ENCODE data around the gene THAP7.

THAP7 gene

GRCh38 chr22:21000987-21001600 is 824 bp downstream of the THAP7 start:
- Histone ChIP-seq H3K27ac (ENCODE audit: poor library complexity, severe bottlenecking) (peak overlapping the region; percentile 88), H3K27me3 (ENCODE audit: insufficient read depth, poor library complexity, severe bottlenecking) (no peaks in the 10 kb centered on the region), H3K4me1 (ENCODE audit: insufficient read depth, poor library complexity, severe bottlenecking) (no peaks in the 10 kb centered on the region), H3K4me3 (ENCODE audit: severe bottlenecking) (peak overlapping the region; percentile 87), H3K36me3 (ENCODE audit: low read depth) (peaks cover 23% of the 10 kb centered on the region), H3K9me3 (ENCODE audit: severe bottlenecking) (peaks cover 2% of the 10 kb centered on the region)
- no peak for DNase-seq (ENCODE audit: low spot score)
- TF ChIP-seq, protein P1, sequence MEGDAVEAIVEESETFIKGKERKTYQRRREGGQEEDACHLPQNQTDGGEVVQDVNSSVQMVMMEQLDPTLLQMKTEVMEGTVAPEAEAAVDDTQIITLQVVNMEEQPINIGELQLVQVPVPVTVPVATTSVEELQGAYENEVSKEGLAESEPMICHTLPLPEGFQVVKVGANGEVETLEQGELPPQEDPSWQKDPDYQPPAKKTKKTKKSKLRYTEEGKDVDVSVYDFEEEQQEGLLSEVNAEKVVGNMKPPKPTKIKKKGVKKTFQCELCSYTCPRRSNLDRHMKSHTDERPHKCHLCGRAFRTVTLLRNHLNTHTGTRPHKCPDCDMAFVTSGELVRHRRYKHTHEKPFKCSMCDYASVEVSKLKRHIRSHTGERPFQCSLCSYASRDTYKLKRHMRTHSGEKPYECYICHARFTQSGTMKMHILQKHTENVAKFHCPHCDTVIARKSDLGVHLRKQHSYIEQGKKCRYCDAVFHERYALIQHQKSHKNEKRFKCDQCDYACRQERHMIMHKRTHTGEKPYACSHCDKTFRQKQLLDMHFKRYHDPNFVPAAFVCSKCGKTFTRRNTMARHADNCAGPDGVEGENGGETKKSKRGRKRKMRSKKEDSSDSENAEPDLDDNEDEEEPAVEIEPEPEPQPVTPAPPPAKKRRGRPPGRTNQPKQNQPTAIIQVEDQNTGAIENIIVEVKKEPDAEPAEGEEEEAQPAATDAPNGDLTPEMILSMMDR (IDR thresholded peaks at IDR 0.05; ENCODE audit: poor library complexity, severe bottlenecking), result no peak
- no peak; the same call in 2 of the 3 replicates for ATAC-seq (ENCODE audit: low read depth)

GRCh38 chr22:21000207-21000986 is 1.5 kb downstream of the THAP7 start:
- H3K36me3 ChIP-seq (ENCODE audit: low read depth), result peaks cover 23% of the 10 kb centered on the region
- peak overlapping the region; percentile 87 for H3K4me3 ChIP-seq (ENCODE audit: severe bottlenecking)
- DNase-seq (ENCODE audit: low spot score) (no peak), ATAC-seq (ENCODE audit: low read depth) (no peak)
- H3K27ac ChIP-seq (ENCODE audit: poor library complexity, severe bottlenecking), result peak overlapping the region; percentile 88
- H3K27me3 ChIP-seq (ENCODE audit: insufficient read depth, poor library complexity, severe bottlenecking), result no peaks in the 10 kb centered on the region
- H3K4me1 ChIP-seq (ENCODE audit: insufficient read depth, poor library complexity, severe bottlenecking), result no peaks in the 10 kb centered on the region
- TF ChIP-seq, protein P1 (IDR thresholded peaks at IDR 0.05; ENCODE audit: poor library complexity, severe bottlenecking), result no peak
- peaks cover 2% of the 10 kb centered on the region for H3K9me3 ChIP-seq (ENCODE audit: severe bottlenecking)

DNA sequence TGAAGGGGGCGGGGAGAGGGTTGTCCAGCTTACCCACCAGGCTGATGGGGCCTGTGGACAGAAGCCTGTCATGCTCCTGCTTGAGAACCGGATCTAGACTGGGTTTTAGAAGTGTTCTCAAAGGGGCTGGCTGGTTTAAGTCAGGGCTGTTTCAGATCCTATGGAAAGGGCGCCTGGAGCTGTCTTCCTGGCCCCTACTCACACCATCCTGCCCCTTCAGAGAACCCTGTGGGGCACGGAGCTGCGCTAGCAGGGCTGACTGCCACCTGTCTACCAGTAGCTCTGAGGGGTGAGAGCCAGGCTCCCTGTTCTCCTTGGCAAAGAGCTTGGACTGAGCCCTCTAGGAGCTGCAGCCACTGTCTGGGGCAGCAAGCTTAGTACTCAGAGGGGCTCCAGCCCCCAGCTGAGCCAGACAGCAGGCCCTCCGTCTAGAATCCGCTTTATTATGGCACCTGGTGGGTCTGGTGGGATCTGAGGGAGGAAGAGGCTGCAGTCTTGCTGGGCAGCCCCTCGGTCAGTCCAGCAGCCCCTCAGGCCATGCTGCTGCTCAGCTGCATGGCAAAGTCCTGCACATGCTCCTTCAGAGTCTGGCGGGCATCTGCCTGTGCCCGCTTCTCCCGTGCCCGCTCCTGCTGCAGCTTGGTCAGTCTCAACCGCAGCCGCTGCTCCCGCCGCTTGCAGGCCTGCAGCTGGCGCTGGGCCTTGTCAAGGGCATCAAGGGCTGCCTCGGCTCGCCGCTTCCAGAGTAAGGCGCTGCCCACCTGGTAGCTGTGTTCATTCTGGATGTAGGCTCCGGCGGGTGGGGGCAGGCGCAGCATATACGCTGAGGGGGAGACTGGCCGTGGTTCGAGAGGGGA is 2.3 kb downstream of the THAP7 start:
- TF ChIP-seq, protein P1 (IDR thresholded peaks at IDR 0.05; ENCODE audit: poor library complexity, severe bottlenecking), result no peak
- Histone ChIP-seq H3K4me3 (ENCODE audit: severe bottlenecking) (no peak overlapping the region), H3K36me3 (ENCODE audit: low read depth) (peaks cover 23% of the 10 kb centered on the region), H3K27me3 (ENCODE audit: insufficient read depth, poor library complexity, severe bottlenecking) (no peaks in the 10 kb centered on the region), H3K9me3 (ENCODE audit: severe bottlenecking) (peaks cover 2% of the 10 kb centered on the region), H3K4me1 (ENCODE audit: insufficient read depth, poor library complexity, severe bottlenecking) (no peaks in the 10 kb centered on the region), H3K27ac (ENCODE audit: poor library complexity, severe bottlenecking) (no peak overlapping the region)
- DNase-seq (ENCODE audit: low spot score), result no peak
- ATAC-seq (ENCODE audit: low read depth), result no peak

- H3K27me3 ChIP-seq (ENCODE audit: insufficient read depth, poor library complexity, severe bottlenecking), result no peaks in the 10 kb centered on the region
- ATAC-seq (ENCODE audit: low read depth) (no peak), DNase-seq (ENCODE audit: low spot score) (no peak)
- no peaks in the 10 kb centered on the region for H3K4me1 ChIP-seq (ENCODE audit: insufficient read depth, poor library complexity, severe bottlenecking)
- no peak overlapping the region for H3K27ac ChIP-seq (ENCODE audit: poor library complexity, severe bottlenecking)
- peaks cover 23% of the 10 kb centered on the region for H3K36me3 ChIP-seq (ENCODE audit: low read depth)
- no peak overlapping the region for H3K4me3 ChIP-seq (ENCODE audit: severe bottlenecking)
- H3K9me3 ChIP-seq (ENCODE audit: severe bottlenecking), result peaks cover 2% of the 10 kb centered on the region
- TF ChIP-seq, protein P1 (IDR thresholded peaks at IDR 0.05; ENCODE audit: poor library complexity, severe bottlenecking), result no peak
Observed at GRCh38 chr22:20998411-20999336, 3.2 kb downstream of the THAP7 start.

All from RWPE2 (cell line).